Kidney epithelial cell (primary cell): ENCODE data around the gene FMN1. TPM values are rescaled to one million over a fixed set of nuclear protein-coding genes. Genes with fewer than 3 reads are reported as not detected.

Source experiments
- DNase-seq: peaks from one replicate; pipeline ENCODE4 v3.0.0-alpha.2; 2010; ENCODE audit warnings: low read depth
- H3K27me3 ChIP-seq: 2 replicates; pipeline ENCODE4 v1.6.0; 2011; ENCODE audit warnings: low read length; ENCODE audit not compliant: control insufficient read depth, insufficient read depth
- H3K36me3 ChIP-seq: 2 replicates; pipeline ENCODE4 v1.5.1; 2011; ENCODE audit warnings: low read length; ENCODE audit not compliant: control insufficient read depth, insufficient read depth
- H3K4me3 ChIP-seq: 2 replicates; pipeline ENCODE4 v1.5.1; 2011; ENCODE audit warnings: low read depth, mild to moderate bottlenecking, control low read depth, low read length
- CTCF ChIP-seq: IDR thresholded peaks from 2 replicates; pipeline ENCODE4 v1.5.1; 2011; ENCODE audit warnings: mild to moderate bottlenecking, moderate library complexity, low read length, control low read depth, inconsistent platforms; ENCODE audit not compliant: insufficient read depth, poor library complexity, severe bottlenecking
- total RNA-seq: library from RNA; depleted of rRNA; stranded (reverse); fragments of >200 nt; gene quantifications from 2 replicates; pipeline ENCODE4 v1.2.3, GENCODE V29; 2015

FMN1 gene
- total RNA-seq, 1 donor from 2014 or later, result 4.5 TPM

GRCh38 chr15:33009603-33010002, 184.9 kb downstream of the FMN1 start:
- no peak overlapping the region for H3K4me3 ChIP-seq
- no peaks in the 10 kb centered on the region for H3K36me3 ChIP-seq
- TF ChIP-seq CTCF, result no peak
- H3K27me3 ChIP-seq, result no peaks in the 10 kb centered on the region
- no peak for DNase-seq

GRCh38 chr15:33009026-33009425, 185.5 kb downstream of the FMN1 start:
- no peak for DNase-seq
- Histone ChIP-seq H3K4me3 (no peak overlapping the region), H3K27me3 (no peaks in the 10 kb centered on the region), H3K36me3 (no peaks in the 10 kb centered on the region)
- no peak for TF ChIP-seq CTCF

- H3K4me3 ChIP-seq, result no peak overlapping the region
- no peaks in the 10 kb centered on the region for H3K36me3 ChIP-seq
- no peak for DNase-seq
- TF ChIP-seq CTCF, result no peak
- H3K27me3 ChIP-seq, result no peaks in the 10 kb centered on the region
Measured at GRCh38 chr15:33008284-33008995, 186.1 kb downstream of the FMN1 start.

GRCh38 chr15:33007303-33007855, 187.1 kb downstream of the FMN1 start:
- peak; percentile 14 for TF ChIP-seq CTCF
- H3K4me3 ChIP-seq, result no peak overlapping the region
- H3K36me3 ChIP-seq, result no peaks in the 10 kb centered on the region
- H3K27me3 ChIP-seq, result no peaks in the 10 kb centered on the region
- no peak for DNase-seq

GRCh38 chr15:33005582-33005981, 188.9 kb downstream of the FMN1 start:
- no peaks in the 10 kb centered on the region for H3K27me3 ChIP-seq
- no peaks in the 10 kb centered on the region for H3K36me3 ChIP-seq
- no peak for DNase-seq
- no peak for TF ChIP-seq CTCF
- H3K4me3 ChIP-seq, result no peak overlapping the region

- H3K27me3 ChIP-seq, result no peaks in the 10 kb centered on the region
- DNase-seq, result no peak
- no peaks in the 10 kb centered on the region for H3K36me3 ChIP-seq
- TF ChIP-seq CTCF, result no peak
- no peak overlapping the region for H3K4me3 ChIP-seq
Measured at GRCh38 chr15:33001926-33002325, 192.6 kb downstream of the FMN1 start.
